IMR-90 (cell line): ENCODE data around the gene MFNG. TPM values are rescaled to one million over a fixed set of nuclear protein-coding genes. Genes with fewer than 3 reads are reported as not detected.

Experiments
- ATAC-seq: fragments of 200-7000 bp; cut with Tn5 transposase; 2 replicates; pipeline ENCODE4 v1.9.1; 2020; ENCODE audit warnings: low read depth, mild to moderate bottlenecking, moderate library complexity
- BruUV-seq: library from RNA; stranded (reverse); fragments of 400-500 nt; replicated peaks from 2 replicates; lab custom pipeline; 2021; lab: Mats Ljungman, UMichigan
- CTCF ChIA-PET: fragments of 300-600 bp; formaldehyde crosslinking; extraction: SDS; loops from one replicate; lab custom pipeline; 2021; ENCODE audit warnings: antibody characterized with exemption; lab: Yijun Ruan, JAX
- POLR2A ChIA-PET: fragments of 300-600 bp; sonication (Branson Sonifier 250); formaldehyde crosslinking; loops from one replicate; lab custom pipeline; 2022; ENCODE audit warnings: antibody characterized with exemption; ENCODE audit not compliant: unreplicated experiment; lab: Charles Lee
- DNase-seq: peaks from one replicate; pipeline ENCODE4 v3.0.0; 2013
- H2AFZ ChIP-seq: replicated peaks from 2 replicates; pipeline ENCODE3; 2013; ENCODE audit warnings: low read length, mild to moderate bottlenecking; ENCODE audit not compliant: poor library complexity
- H2AK5ac ChIP-seq: 2 replicates; pipeline ENCODE4 v1.6.1; 2013; ENCODE audit warnings: low read depth, low read length, inconsistent platforms
- H2AK9ac ChIP-seq: replicated peaks from 2 replicates; pipeline ENCODE3; 2013; ENCODE audit warnings: mild to moderate bottlenecking, low read depth, low read length, moderate library complexity; ENCODE audit not compliant: poor library complexity
- H2BK120ac ChIP-seq: 2 replicates; pipeline ENCODE4 v1.6.1; 2013; ENCODE audit warnings: low read depth, low read length, inconsistent platforms
- H2BK15ac ChIP-seq: 3 replicates; pipeline ENCODE4 v1.6.1; 2013; ENCODE audit warnings: low read depth, low read length, inconsistent platforms
- H2BK20ac ChIP-seq: 2 replicates; pipeline ENCODE4 v1.6.1; 2013; ENCODE audit warnings: low read depth, mild to moderate bottlenecking, inconsistent platforms, low read length, moderate library complexity
- H2BK5ac ChIP-seq: 2 replicates; pipeline ENCODE4 v1.6.1; 2013; ENCODE audit warnings: mild to moderate bottlenecking, low read depth, low read length, inconsistent platforms; ENCODE audit not compliant: poor library complexity, severe bottlenecking
- H3K14ac ChIP-seq: replicated peaks from 2 replicates; pipeline ENCODE4 v1.6.1; 2013; ENCODE audit warnings: low read depth, low read length, inconsistent platforms
- H3K18ac ChIP-seq: 2 replicates; pipeline ENCODE4 v1.6.1; 2013; ENCODE audit warnings: low read depth, low read length, control low read depth
- H3K23ac ChIP-seq: 2 replicates; pipeline ENCODE4 v1.6.1; 2013; ENCODE audit warnings: low read depth, low read length, inconsistent platforms
- H3K27ac ChIP-seq: 2 replicates; pipeline ENCODE4 v1.5.1; 2013; ENCODE audit warnings: mild to moderate bottlenecking, control low read depth, low read length; ENCODE audit not compliant: insufficient read depth
- H3K27me3 ChIP-seq: 2 replicates; pipeline ENCODE4 v1.6.1; 2013; ENCODE audit warnings: low read length; ENCODE audit not compliant: control insufficient read depth, insufficient read depth
- H3K36me3 ChIP-seq: 2 replicates; pipeline ENCODE4 v1.6.1; 2013; ENCODE audit warnings: low read length, mixed read lengths; ENCODE audit not compliant: control insufficient read depth, insufficient read depth
- H3K4ac ChIP-seq: 2 replicates; pipeline ENCODE4 v1.6.1; 2013; ENCODE audit warnings: low read depth, low read length, inconsistent platforms
- H3K4me1 ChIP-seq: 2 replicates; pipeline ENCODE4 v1.6.1; 2013; ENCODE audit warnings: low read length, mixed read lengths; ENCODE audit not compliant: control insufficient read depth, insufficient read depth
- H3K4me2 ChIP-seq: 2 replicates; pipeline ENCODE4 v1.6.1; 2013; ENCODE audit warnings: low read depth, mild to moderate bottlenecking, control low read depth, low read length, moderate library complexity
- H3K4me3 ChIP-seq: 2 replicates; pipeline ENCODE4 v1.5.1; 2013; ENCODE audit warnings: low read depth, mild to moderate bottlenecking, control low read depth, low read length, moderate library complexity; ENCODE audit not compliant: insufficient read depth
- H3K56ac ChIP-seq: 2 replicates; pipeline ENCODE4 v1.6.1; 2013; ENCODE audit warnings: low read length, inconsistent platforms; ENCODE audit not compliant: insufficient read depth; ENCODE audit errors: extremely low read depth
- H3K79me1 ChIP-seq, 2 experiments: 2 replicates each; pipeline ENCODE4 v1.6.1; 2013; ENCODE audit warnings: low read length in 2 of 2, inconsistent platforms in 1 of 2, low read depth in 1 of 2
- H3K9ac ChIP-seq: 2 replicates; pipeline ENCODE4 v1.6.1; 2013; ENCODE audit warnings: low read depth, low read length, control low read depth
- H3K9me1 ChIP-seq: 2 replicates; pipeline ENCODE4 v1.6.1; 2013; ENCODE audit warnings: low read length, inconsistent platforms; ENCODE audit not compliant: insufficient read depth
- H3K9me3 ChIP-seq: 2 replicates; pipeline ENCODE4 v1.6.1; 2013; ENCODE audit warnings: low read length; ENCODE audit not compliant: control insufficient read depth, insufficient read depth
- H4K20me1 ChIP-seq: 2 replicates; pipeline ENCODE4 v1.6.1; 2013; ENCODE audit warnings: low read length, inconsistent platforms; ENCODE audit not compliant: insufficient read depth
- H4K5ac ChIP-seq: 2 replicates; pipeline ENCODE4 v1.6.1; 2013; ENCODE audit warnings: mild to moderate bottlenecking, low read depth, low read length, control low read depth
- H4K8ac ChIP-seq, 2 experiments: 2 replicates each; pipeline ENCODE4 v1.6.1; 2013; ENCODE audit warnings: low read depth in 2 of 2, low read length in 2 of 2, control low read depth in 1 of 2, inconsistent platforms in 1 of 2
- H4K91ac ChIP-seq: 2 replicates; pipeline ENCODE4 v1.6.1; 2013; ENCODE audit warnings: low read depth, low read length, inconsistent platforms; ENCODE audit not compliant: insufficient read depth
- BHLHE40 ChIP-seq: fragments of 150-350 bp; IDR thresholded peaks from 2 replicates; pipeline ENCODE4 v1.6.1; 2016; ENCODE audit warnings: mild to moderate bottlenecking, low read depth, low read length
- MAFK ChIP-seq: IDR thresholded peaks from 2 replicates; pipeline ENCODE4 v1.6.1; 2012; ENCODE audit warnings: low read depth, low read length, improper control_type of control experiment
- MAZ ChIP-seq: IDR thresholded peaks from 2 replicates; pipeline ENCODE4 v1.6.1; 2012; ENCODE audit warnings: low read depth, mild to moderate bottlenecking, low read length, improper control_type of control experiment, moderate library complexity, borderline replicate concordance
- RAD21 ChIP-seq: IDR thresholded peaks from 2 replicates; pipeline ENCODE4 v1.6.1; 2012; ENCODE audit warnings: low read length, improper control_type of control experiment
- RCOR1 ChIP-seq: IDR thresholded peaks from 2 replicates; pipeline ENCODE4 v1.6.1; 2012; ENCODE audit warnings: mild to moderate bottlenecking, low read length, improper control_type of control experiment; ENCODE audit not compliant: insufficient replicate concordance
- SMC3 ChIP-seq: fragments of 150-350 bp; IDR thresholded peaks from 2 replicates; pipeline ENCODE4 v1.6.1; 2016; ENCODE audit warnings: low read depth, mild to moderate bottlenecking, antibody characterized with exemption, low read length, moderate library complexity
- USF2 ChIP-seq: fragments of 150-350 bp; IDR thresholded peaks from 2 replicates; pipeline ENCODE4 v1.6.1; 2017; ENCODE audit warnings: mild to moderate bottlenecking, antibody characterized with exemption, low read length, low read depth
- WGBS, 2 experiments: methylation state at CpG; one replicate each; pipeline versions ENCODE4 v1.1.5 to v1.1.7; 2013; ENCODE audit warnings: missing lambda C conversion rate in 2 of 2; ENCODE audit not compliant: insufficient read length in 1 of 2; ENCODE audit errors: extremely low coverage in 2 of 2; 5-methylcytosine and 5-hydroxymethylcytosine counted together
- dilution Hi-C: fragments of 300-500 bp; cut with HindIII; formaldehyde crosslinking; loops from one replicate; pipeline ENCODE4 v1.14.3; 2018; ENCODE audit warnings: low sequenced_read_pairs; ENCODE audit not compliant: unreplicated experiment
- in situ Hi-C: fragments of 300-500 bp; cut with MboI; formaldehyde crosslinking; loops from 3 replicates; pipeline ENCODE4 v1.14.3; 2019; ENCODE audit warnings: low sequenced_read_pairs, inconsistent platforms, mixed read lengths
- intact Hi-C: fragments of 100-400 bp; cut with micrococcal nuclease; formaldehyde crosslinking; loops from 2 replicates; pipeline ENCODE4 v1.10.0; 2022
- polyA plus RNA-seq, 3 experiments: library from polyadenylated mRNA; depleted of rRNA; stranded (reverse); fragments of >200 nt; gene quantifications; 2 replicates each; pipeline ENCODE4 v1.2.3, GENCODE V29; 2012; ENCODE audit warnings: low replicate concordance in 1 of 3
- total RNA-seq: library from RNA; depleted of rRNA; stranded (reverse); fragments of >200 nt; gene quantifications from 2 replicates; pipeline ENCODE4 v1.2.3, GENCODE V29; 2012
- TF ChIP-seq, protein P1 (sequence below): fragments of 150-350 bp; IDR thresholded peaks from 2 replicates; pipeline ENCODE4 v1.6.1; 2016; ENCODE audit warnings: low read depth, mild to moderate bottlenecking, low read length, moderate library complexity, borderline replicate concordance

The MFNG gene
- total and polyA plus RNA-seq, 2 of the 4 experiments (the other 2 are of a cell fraction): 0.15 TPM; not detected in 1

GRCh38 chr22:37442135-37442534 lies 44.0 kb downstream of the MFNG start:
- dilution Hi-C loops: no loop called here
- TF ChIP-seq RCOR1 (no peak), MAZ (no peak), BHLHE40 (no peak), SMC3 (no peak), USF2 (no peak), RAD21 (no peak), MAFK (no peak)
- TF ChIP-seq, protein P1, sequence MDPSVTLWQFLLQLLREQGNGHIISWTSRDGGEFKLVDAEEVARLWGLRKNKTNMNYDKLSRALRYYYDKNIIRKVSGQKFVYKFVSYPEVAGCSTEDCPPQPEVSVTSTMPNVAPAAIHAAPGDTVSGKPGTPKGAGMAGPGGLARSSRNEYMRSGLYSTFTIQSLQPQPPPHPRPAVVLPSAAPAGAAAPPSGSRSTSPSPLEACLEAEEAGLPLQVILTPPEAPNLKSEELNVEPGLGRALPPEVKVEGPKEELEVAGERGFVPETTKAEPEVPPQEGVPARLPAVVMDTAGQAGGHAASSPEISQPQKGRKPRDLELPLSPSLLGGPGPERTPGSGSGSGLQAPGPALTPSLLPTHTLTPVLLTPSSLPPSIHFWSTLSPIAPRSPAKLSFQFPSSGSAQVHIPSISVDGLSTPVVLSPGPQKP: no peak
- no peak overlapping the region for H3K9ac ChIP-seq
- no peaks in the 10 kb centered on the region for H3K9me1 ChIP-seq
- CTCF ChIA-PET: interaction anchor here (0.6 kb wide), 1 partner anchor 558 kb away, joined by 3 read pairs; no protein-coding TSS in a partner anchor
- no peak overlapping the region for H2BK120ac ChIP-seq
- no TSS peak for BruUV-seq
- H3K23ac ChIP-seq: no peak overlapping the region
- H3K9me3 ChIP-seq: peaks cover 9% of the 10 kb centered on the region
- POLR2A ChIA-PET: no interaction called here
- WGBS, 2 experiments: no CpG with 5 or more reads among the region's 8 CpGs
- H3K4me3 ChIP-seq: no peak overlapping the region
- H2BK15ac ChIP-seq: no peak overlapping the region
- H2AK9ac ChIP-seq: no peak overlapping the region
- H3K4me2 ChIP-seq: no peak overlapping the region
- no peaks in the 10 kb centered on the region for H4K20me1 ChIP-seq
- no peak overlapping the region for H4K91ac ChIP-seq
- H2AFZ ChIP-seq: no peak overlapping the region
- no peak overlapping the region for H2BK20ac ChIP-seq
- ATAC-seq (no peak), DNase-seq (no peak)
- no peaks in the 10 kb centered on the region for H3K36me3 ChIP-seq
- H3K18ac ChIP-seq: no peak overlapping the region
- H3K14ac ChIP-seq: no peak overlapping the region
- intact Hi-C loops: no loop called here
- no peak overlapping the region for H3K56ac ChIP-seq
- in situ Hi-C loops: no loop called here
- no peak overlapping the region for H3K27ac ChIP-seq
- no peaks in the 10 kb centered on the region for H3K4me1 ChIP-seq
- no peak overlapping the region for H3K4ac ChIP-seq
- H2AK5ac ChIP-seq: no peak overlapping the region
- no peak overlapping the region for H4K8ac ChIP-seq
- peaks cover 2% of the 10 kb centered on the region; the same call in 1 of the 2 replicates for H3K27me3 ChIP-seq
- H2BK5ac ChIP-seq: no peak overlapping the region
- no peaks in the 10 kb centered on the region for H3K79me1 ChIP-seq
- no peak overlapping the region for H4K5ac ChIP-seq
